OCI-M2 (cell line): ENCODE measurements around the gene OR5A1.

Experiments
- DNase-seq: peaks from one replicate; lab custom pipeline; 2025; ENCODE audit not compliant: unreplicated experiment; lab: John Stamatoyannopoulos, UW

OR5A1 gene

DNA sequence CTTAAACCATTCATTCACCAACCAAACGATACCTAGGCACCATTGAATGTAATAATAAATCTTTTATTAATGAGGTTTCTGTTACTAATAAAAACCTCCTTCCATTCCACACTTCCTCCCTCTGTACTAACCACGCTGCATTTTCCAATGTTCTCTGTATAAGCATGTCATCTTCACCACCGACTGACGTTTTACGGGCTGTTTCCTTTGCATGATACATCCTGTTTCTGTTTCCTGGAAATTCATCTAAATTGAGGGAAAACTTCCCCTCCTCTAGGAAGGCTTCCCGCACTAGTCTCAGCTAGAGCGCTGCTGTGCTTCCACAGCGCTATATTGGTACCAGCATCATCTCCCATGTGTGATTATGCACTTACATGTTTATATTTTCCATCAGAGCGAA, 38.9 kb downstream of the OR5A1 start:
- DNase-seq = no peak

- DNase-seq = no peak
Observed at GRCh38 chr11:59479906-59480305, 43.6 kb downstream of the OR5A1 start.

DNA sequence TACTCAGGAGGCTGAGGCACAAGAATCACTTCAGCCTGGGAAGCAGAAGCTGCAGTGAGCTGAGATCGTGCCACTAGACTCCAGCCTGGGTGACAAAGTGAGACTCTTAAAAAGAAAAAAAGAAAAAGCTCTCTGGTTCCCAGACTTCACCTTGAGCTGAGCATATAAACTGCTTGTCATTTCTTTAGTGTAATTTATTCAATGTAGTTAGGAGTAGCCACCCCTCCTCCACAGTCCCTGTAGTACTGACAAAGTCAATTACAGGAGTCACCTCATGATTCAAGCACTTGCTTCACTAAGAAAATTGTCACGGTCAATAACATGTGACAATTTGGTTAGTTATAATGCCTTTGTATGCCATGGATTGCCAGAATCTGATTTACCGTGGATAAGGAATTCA, 44.1 kb downstream of the OR5A1 start:
- DNase-seq = no peak
